Ramos (cell line): ENCODE results near the gene RAET1G.
"Not testable (repeated sequence)": the region's sequence is repeated elsewhere in the genome, so short reads cannot be mapped to it uniquely, and the experiment has no call there.

Experiments
- in situ Hi-C: fragments of 300-500 bp; cut with MboI; formaldehyde crosslinking; loops from one replicate; pipeline ENCODE4 v1.14.3; 2022; ENCODE audit warnings: low sequenced_read_pairs; ENCODE audit not compliant: unreplicated experiment

Gene RAET1G

DNA sequence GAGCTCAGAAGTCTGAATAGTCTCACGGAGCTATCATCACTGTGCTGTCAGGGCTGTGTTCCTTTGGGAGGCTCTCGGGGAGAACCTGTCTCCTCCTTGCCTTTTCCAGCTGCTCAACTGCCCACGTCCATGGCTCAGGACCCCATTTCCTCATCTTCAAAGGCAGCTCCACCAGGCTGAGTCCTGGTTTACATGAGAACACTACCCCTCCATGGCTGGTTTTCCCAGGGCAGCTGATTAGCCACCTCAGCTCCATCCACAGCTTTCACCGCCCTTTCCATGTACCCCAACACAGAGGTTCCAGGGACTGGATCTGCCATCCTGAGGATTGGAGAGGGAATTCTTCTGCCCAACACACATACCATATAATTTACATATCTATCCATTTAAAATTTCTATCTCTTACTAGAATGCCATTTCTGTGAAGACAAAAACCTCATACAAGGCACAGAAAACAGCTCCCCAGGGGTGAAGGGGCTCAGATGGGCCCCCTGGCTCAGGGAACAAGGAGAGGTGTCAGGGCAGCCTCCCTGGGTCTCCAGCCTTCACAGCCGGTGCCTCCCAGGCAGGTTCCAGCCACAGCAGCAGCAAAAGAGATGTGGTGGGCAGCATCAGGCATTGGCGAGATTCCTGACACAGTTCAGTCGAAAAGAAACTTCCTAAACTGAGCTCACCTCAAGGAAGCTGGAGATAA is 22.8 kb downstream of the RAET1G start:
- in situ Hi-C loops: no loop called here

DNA sequence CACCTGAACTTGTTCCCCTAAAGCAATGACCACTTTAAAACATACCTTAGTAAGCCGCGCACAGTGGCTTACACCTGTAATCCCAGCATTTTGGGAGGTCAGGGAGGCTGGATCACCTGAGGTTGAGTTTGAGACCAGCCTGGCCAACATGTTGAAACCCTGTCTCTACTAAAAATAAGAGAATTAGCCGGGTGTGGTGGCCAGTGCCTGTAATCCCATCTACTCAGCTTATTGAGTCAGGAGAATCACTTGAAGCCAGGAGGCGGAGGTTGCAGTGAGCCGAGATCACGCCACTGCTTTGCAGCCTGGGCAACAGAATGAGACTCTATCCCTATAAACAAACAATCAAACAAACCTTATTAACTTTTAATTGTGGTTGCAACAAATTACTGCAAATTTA is 23.4 kb downstream of the RAET1G start:
- in situ Hi-C loops: no loop called here

DNA sequence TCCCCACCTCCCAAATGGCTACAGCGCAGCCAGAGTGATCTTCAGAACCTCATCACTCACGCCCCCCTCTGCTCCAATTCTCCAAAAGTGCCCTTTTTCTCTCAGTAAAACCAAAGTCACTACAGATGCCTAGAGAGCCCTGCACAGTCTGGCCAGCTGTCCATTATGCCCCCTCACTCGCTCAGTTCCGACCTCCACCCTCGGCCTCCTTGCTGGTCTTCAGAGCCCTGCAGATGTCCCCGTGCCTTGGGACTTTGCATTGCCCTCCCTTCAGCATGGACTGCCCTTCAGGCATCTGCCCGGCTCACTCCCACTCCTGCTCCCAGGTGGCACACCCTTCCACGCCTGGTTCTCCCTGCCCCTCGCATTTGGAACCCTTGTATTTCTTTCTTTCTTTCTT is 24.0 kb downstream of the RAET1G start:
- in situ Hi-C loops: no loop called here

DNA sequence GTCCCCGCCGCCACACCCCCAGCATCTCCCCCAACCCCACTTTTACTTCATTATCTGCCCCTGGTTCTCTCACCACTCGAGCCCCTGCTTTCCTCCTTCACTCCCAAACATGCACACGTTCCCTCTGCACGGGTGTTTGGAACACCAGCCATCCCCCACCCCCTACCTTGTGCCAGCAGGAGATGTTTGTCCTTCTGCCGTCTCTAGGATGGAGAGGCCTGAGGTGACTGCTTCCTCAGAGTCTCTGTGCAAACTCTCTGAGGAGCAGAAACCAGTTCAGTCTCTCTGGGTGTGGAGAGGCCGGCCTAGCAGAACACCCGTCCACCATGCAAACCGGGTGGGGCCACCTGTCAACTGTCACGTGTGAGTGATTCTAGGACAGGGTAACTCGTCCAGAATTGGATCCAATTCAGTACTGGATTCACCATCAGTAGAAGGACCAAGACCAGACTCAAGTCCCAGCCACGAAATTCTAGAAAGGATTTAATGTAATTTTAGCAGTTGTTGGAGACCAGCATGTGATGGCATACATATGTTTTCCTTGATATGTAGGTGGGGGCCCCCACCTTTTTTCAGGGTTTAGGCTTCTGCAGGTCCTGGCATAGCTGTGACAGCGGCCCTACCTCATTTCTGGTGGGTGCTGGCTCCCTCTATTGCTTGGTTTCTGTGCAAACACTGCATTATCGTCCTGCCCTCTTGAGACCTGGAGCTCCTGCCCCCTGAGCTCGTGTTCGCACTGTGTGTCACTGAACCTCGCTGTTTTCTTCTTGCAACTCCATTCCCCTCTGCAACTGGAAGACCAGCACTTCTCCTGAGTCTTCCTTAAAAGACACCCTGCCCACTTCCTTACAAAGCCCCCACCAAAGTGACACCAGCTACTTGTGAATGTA is 24.8 kb downstream of the RAET1G start, which contains the start of gene RAET1E:
TSS of gene RAET1E (minus strand) at position 259 of the 890 bp plus-strand sequence. CDS start 7,212 bp downstream, outside the sequence.
- in situ Hi-C loops: no loop called here

DNA sequence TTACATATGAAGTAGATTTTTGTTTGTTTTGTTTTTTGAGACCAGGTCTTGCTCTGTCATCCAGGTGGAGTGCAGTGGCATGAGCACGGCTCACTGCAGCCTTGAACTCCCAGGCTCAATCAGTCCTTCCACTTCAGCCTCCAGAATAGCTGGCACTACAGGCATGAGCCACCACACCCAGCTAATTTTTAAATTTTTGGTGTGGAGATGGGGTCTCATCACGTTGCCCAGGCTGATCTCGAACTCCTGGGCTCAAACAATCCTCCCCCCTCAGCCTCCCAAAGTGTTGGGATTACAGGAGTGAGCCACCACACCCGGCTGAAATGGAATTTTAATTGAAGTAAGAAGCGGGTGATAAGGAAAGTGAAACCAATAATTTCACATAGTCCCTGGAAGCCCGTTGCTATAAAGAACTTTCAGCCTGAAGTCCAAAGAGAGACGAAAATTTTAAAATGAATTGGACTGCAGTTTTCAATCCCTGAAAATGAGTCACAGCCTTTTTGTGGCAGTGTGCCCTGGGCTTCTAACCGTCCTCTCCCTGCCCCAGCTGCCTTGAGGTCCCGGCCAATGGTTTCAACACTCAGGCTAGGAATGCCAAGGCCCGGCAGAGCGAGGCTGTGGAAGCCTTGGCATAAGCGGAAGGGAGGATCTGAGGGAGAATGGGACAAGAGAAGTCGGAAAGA is 25.8 kb downstream of the RAET1G start:
- in situ Hi-C loops: no loop called here

DNA sequence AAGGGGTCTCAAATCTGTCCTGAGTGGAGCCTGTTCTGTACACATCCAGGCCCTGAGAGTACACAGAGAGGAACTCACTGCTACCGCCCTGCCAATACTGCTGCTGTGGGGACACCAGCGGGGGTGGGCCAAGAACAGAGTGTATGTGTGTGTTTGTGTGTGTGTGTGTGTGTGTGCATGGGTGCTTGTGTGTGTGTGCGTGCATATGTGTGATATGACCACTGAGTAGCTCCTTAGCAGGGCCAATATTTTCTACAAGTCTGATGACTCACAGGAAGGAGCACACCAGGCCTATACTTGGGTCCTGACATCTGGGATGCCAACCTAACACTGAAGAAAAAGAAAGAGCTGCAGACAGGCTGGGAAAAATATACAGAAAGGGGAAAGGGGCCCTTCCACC is 26.4 kb downstream of the RAET1G start:
- in situ Hi-C loops: no loop called here

DNA sequence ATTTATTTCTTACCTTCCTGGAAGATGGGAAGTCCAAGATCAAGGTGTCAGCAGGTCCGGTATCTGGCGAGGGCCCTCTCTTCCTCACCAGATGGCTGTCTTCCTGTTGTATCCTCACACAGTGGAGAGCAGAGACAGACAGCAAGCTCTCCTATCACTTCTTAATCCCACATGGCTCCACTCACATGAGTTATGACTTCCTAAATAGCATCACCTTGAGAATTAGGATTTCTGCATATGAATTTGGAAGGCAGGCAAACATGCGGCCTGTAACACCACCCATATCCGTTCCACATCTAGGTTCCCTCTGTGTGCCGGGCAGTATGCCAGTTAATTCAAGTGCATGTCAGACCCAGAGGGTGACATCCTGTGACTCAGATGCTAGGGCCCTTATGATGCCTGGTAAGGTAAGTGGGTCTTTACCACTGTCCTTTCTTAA is 27.1 kb downstream of the RAET1G start:
- in situ Hi-C loops: no loop called here

DNA sequence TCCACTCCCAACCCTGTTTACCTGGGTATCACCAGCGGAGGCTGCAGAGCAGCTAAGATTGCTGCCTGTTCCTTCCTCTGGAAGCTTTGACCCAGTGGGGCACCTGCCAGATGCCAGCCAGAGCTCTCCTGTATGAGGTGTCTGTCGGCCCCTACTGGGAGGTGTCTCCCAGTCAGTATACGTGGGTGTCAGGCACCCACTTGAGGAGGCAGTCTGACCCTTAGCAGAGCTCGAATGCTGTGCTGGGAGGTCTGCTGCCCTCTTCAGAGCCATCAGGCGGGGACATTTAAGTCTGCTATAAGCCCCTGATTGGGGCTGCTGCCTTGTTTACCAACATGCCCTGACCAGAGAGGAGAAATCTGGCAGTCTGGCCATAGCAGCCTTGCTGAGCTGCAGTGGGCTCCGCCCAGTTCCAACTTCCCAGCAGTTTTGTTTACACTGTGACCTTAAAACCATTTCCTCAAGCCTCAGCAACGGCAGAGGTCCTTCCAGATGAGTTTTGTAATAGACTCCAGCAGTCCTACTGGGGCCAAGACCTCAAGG is 27.8 kb downstream of the RAET1G start:
- in situ Hi-C loops: no loop called here

DNA sequence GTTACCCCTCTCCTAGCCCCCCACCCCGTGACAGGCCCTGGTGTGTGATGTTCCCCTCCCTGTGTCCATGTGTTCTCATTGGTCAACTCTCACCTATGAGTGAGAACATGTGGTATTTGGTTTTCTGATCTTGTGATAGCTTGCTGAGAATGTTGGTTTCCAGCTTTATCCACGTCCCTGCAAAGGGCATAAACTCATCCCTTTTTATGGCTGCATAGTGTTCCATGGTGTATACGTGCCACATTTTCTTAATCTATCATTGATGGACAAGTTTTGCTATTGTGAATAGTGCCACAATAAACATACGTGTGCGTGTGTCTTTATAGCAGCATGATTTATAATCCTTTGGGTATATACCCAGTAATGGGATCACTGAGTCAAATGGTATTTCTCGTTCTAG is 31.1 kb downstream of the RAET1G start:
- in situ Hi-C loops: not testable (repeated sequence)

DNA sequence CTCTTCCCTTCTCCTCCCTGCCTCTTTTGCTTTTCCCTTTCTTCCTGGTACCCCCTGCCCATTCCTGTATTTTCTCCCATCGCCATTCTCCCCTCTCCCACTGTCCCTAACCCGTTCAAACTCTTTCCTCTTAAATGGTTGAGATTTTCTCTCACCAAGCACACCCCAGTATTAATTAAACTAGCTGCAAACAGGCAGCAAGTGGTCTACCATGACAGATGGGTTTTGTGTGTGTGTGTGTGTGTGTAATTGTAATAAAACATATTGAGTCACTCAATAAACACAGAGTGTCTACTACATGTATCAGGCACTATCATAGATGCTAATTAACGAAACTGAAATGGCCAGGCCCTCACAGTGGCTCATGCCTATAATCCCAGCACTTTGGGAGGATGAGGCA is 31.7 kb downstream of the RAET1G start:
- in situ Hi-C loops: no loop called here

DNA sequence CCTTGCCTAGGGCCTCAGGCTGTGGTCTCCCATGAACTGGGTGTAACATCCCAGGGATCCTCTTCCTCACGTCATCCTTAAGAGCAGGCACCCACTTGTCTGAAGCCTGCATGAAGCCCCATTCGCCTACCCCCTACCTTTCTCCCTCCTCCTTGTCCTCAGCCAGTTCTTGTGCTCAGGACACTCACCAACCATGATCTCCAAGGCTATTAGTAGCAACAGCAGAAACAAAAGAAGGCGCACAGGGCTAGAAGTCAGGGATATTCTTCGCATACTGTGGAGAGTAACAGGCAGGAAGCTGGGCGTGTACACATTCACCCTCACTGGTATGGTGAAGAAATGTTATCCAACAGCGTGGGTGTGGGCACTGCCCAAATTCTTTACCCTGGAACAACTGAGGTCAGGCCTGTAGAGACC is 32.3 kb downstream of the RAET1G start:
- in situ Hi-C loops: no loop called here

DNA sequence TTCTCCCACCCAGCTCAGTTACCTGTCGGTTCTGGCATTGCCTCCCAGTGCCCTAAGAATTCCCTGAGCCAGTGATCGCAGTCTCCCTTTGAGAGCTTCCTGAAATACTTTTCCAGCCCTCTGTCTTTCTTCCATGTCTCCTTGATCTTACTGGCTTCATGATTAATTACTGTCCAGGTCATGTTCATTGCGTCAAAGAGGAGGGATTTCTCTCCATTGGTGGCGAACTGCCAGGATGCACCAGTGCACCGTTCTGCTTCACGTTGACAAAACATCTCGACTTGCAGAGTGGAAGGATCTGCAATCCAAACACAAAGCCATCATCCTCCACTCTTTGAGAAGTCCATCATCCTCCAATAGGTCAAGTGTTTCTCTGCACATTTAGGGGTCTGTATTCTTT is 33.6 kb downstream of the RAET1G start:
- in situ Hi-C loops: no loop called here

DNA sequence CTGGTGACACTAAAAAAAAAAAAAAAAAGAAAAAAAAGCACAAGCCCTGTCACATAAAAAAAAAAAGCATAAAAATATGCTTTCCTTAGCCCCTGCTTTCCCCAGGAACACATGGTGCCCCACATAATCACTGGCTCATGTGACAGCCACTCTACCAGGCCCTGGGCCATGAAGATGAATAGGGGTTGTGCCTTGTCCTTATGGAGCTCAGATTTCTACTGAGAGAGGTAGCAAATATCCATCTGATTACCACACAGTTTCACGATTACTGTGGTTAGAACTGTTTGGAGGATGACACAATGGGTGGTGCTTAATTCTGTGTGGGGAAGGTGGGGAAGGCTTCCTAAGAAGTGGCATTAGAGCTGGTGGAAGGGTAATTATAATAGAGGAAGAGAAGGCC is 34.3 kb downstream of the RAET1G start:
- in situ Hi-C loops: no loop called here

DNA sequence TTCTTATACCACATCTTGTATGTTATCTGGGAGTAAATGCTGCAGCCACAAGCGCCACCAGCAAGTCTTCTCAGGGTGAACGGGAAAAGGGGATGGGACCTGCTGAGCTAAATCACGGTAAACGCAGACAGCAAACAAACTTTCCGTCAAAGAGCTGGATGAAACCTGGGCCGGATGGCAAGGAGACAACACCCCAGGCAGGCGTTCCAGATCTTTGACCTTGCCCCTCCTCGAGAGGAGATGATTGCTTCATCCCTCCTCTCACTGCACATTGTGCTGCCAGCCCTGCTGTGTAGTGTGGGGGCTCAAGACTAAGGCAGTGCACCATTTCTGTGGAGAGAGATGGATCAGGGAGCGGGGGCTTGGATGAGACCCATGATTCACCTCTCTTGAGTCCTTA is 34.8 kb downstream of the RAET1G start:
- in situ Hi-C loops: no loop called here

DNA sequence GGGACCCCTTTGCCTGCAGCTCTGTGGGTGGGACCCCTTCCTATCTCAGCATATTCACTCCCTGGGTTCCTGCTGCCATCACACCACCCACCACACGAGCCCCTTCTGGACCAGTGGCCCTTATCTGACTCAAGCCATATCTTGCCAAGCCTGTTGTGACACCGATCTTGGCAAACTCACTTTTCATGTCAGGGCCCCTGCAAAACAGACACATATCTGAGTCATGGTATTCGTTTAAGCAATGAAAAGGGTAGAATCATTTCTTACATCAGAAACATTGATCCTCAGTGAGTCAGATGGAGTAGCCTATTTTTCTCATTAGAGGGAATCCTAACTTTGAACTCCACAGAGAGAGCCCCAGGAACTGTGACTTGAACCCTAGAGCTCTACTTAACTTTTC is 35.6 kb downstream of the RAET1G start:
- in situ Hi-C loops: no loop called here

DNA sequence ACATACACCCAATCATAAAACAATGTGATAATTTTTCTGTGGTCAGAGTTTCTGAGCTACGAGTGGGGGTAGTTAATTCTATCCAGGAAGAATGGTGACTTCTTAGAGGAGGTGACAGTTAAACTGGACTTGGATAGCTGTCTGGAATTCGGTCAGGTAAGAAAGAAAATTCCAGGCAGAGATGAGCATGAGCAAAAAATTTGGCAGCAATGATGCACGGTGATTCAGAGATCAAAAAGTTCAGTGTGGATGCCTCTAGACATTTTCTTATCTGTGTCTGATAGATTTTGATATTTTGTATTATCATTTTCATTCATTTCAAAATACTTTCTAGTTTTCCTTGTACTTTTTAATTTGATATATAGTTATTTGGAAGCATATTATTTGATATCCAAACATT is 37.0 kb downstream of the RAET1G start:
- in situ Hi-C loops: no loop called here

DNA sequence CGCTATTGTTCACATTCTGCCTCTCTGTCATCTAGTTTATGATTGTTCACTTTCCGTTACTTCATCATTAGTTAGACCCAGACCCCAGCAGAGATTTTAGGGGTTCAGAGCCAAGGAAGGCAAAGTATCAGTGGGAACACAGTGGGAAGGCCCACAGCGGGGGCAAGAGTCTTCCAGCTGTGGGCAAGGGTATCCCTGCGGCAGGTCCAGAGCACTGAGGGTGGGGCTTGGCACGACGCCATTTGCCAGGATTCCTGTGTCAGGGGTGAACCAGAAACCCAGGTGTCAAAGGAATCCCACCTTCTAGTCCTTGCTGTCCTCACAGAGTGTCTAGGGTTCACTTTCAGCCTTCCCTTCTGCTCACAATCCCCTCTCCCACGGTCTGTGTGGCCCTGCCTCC is 38.3 kb downstream of the RAET1G start:
- in situ Hi-C loops: no loop called here

DNA sequence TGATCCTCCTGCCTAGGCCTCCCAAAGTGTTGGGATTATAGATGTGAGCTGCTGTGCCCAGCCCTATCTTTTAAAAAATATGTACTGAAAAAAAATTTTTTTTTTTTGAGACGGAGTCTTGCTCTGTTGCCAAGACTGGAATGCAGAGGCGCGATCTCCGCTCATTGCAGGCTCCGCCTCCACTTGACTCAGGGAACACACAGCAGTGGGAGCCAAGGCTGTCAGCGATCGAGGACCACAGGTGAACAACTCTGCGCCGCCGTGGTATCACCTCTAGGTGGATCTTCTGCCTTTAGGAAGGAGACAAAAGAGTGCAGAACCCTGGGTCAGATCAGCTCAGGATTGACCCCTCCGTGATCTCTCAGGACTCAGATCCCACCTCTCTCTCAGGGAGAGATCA is 38.7 kb downstream of the RAET1G start:
- in situ Hi-C loops: no loop called here

DNA sequence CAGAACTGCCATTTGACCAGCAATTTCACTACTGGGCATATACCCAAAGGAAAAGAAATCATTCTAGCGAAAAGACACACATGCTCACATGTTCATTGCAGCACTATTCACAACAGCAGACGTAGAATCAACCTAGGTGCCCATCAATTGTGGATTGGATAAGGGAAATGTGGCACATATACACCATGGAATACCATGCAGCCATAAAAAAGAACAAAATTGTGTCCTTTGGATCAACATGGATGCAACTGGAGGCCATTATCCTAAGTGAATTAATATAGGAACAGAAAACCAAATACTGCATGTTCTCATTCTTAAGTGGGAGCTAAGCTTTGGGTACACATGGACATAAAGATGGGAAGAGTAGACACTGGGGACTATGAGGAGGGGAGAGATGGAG is 41.1 kb downstream of the RAET1G start:
- in situ Hi-C loops: no loop called here

DNA sequence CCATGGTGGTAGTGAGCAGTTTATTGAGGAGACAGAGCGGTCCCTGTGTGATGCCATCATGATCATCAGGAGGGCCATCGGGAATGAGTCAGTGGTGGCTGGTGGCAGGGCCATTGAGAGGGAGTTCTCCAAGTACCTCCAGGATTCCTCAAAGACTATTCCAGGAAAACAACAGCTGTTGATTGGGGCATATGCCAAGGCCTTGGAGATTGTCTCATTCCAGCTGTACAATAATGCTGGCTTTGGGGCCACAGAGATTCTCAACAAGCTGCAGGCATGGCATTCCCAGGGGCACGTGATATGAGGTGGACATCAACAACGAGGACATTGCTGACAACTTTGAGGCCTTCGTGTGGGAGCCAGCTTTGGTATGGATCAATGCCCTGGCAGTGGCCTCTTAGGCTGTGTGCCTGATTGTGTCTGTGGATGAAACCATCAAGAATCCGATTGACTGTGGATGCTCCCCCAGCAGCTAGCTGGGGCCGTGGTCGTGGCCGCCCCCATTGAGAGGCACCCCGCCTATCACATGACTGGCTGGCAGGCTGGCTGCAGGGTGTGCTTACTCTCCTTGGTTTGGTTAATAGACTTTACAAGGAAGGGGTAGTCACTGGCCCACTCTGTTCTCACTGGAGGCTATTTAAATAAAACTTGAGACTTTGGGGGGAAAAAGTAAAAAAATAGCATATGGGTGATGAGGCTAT is 41.7 kb downstream of the RAET1G start:
- in situ Hi-C loops: no loop called here
